ENCODE results near the gene SGCD.

The SGCD gene

GRCh38 chr5:156329171-156329611, 2.2 kb downstream of the SGCD start:
- no peak for DNase-seq
- H3K4me3 ChIP-seq (ENCODE audit: insufficient read depth, low read depth, low read length, poor library complexity, severe bottlenecking) = no peak overlapping the region
- no peak overlapping the region for H3K27ac ChIP-seq (ENCODE audit: insufficient read depth, low read length, poor library complexity, severe bottlenecking)
- no peaks in the 10 kb centered on the region for H3K36me3 ChIP-seq (ENCODE audit: control insufficient read depth, insufficient read depth, low read length)
- H3K4me1 ChIP-seq (ENCODE audit: control insufficient read depth, insufficient read depth, low read length, poor library complexity, severe bottlenecking) = no peaks in the 10 kb centered on the region
- no peaks in the 10 kb centered on the region for H3K9me3 ChIP-seq (ENCODE audit: control insufficient read depth, low read length)
- no peaks in the 10 kb centered on the region for H3K27me3 ChIP-seq (replicated peaks; ENCODE audit: control insufficient read depth, insufficient read depth, low read length, poor library complexity, severe bottlenecking)

- Histone ChIP-seq H3K27ac (ENCODE audit: insufficient read depth, low read length, poor library complexity, severe bottlenecking) (no peak overlapping the region), H3K4me3 (ENCODE audit: insufficient read depth, low read depth, low read length, poor library complexity, severe bottlenecking) (no peak overlapping the region), H3K36me3 (ENCODE audit: control insufficient read depth, insufficient read depth, low read length) (no peaks in the 10 kb centered on the region), H3K4me1 (ENCODE audit: control insufficient read depth, insufficient read depth, low read length, poor library complexity, severe bottlenecking) (no peaks in the 10 kb centered on the region), H3K27me3 (replicated peaks; ENCODE audit: control insufficient read depth, insufficient read depth, low read length, poor library complexity, severe bottlenecking) (no peaks in the 10 kb centered on the region), H3K9me3 (ENCODE audit: control insufficient read depth, low read length) (no peaks in the 10 kb centered on the region)
- DNase-seq = no peak
Measured at GRCh38 chr5:156330141-156330870, 3.3 kb downstream of the SGCD start.

GRCh38 chr5:156331181-156331580, 4.2 kb downstream of the SGCD start:
- no peak overlapping the region for H3K27ac ChIP-seq (ENCODE audit: insufficient read depth, low read length, poor library complexity, severe bottlenecking)
- no peaks in the 10 kb centered on the region for H3K36me3 ChIP-seq (ENCODE audit: control insufficient read depth, insufficient read depth, low read length)
- H3K27me3 ChIP-seq (replicated peaks; ENCODE audit: control insufficient read depth, insufficient read depth, low read length, poor library complexity, severe bottlenecking) = no peaks in the 10 kb centered on the region
- DNase-seq = no peak
- H3K9me3 ChIP-seq (ENCODE audit: control insufficient read depth, low read length) = no peaks in the 10 kb centered on the region
- H3K4me3 ChIP-seq (ENCODE audit: insufficient read depth, low read depth, low read length, poor library complexity, severe bottlenecking) = no peak overlapping the region
- H3K4me1 ChIP-seq (ENCODE audit: control insufficient read depth, insufficient read depth, low read length, poor library complexity, severe bottlenecking) = no peaks in the 10 kb centered on the region

- Histone ChIP-seq H3K9me3 (ENCODE audit: control insufficient read depth, low read length) (no peaks in the 10 kb centered on the region), H3K4me1 (ENCODE audit: control insufficient read depth, insufficient read depth, low read length, poor library complexity, severe bottlenecking) (no peaks in the 10 kb centered on the region), H3K4me3 (ENCODE audit: insufficient read depth, low read depth, low read length, poor library complexity, severe bottlenecking) (no peak overlapping the region), H3K27ac (ENCODE audit: insufficient read depth, low read length, poor library complexity, severe bottlenecking) (no peak overlapping the region), H3K36me3 (ENCODE audit: control insufficient read depth, insufficient read depth, low read length) (no peaks in the 10 kb centered on the region), H3K27me3 (replicated peaks; ENCODE audit: control insufficient read depth, insufficient read depth, low read length, poor library complexity, severe bottlenecking) (no peaks in the 10 kb centered on the region)
- no peak for DNase-seq
Measured at GRCh38 chr5:156331845-156332244, 4.9 kb downstream of the SGCD start.

- Histone ChIP-seq H3K27me3 (replicated peaks; ENCODE audit: control insufficient read depth, insufficient read depth, low read length, poor library complexity, severe bottlenecking) (no peaks in the 10 kb centered on the region), H3K4me3 (ENCODE audit: insufficient read depth, low read depth, low read length, poor library complexity, severe bottlenecking) (no peak overlapping the region), H3K9me3 (ENCODE audit: control insufficient read depth, low read length) (no peaks in the 10 kb centered on the region), H3K4me1 (ENCODE audit: control insufficient read depth, insufficient read depth, low read length, poor library complexity, severe bottlenecking) (no peaks in the 10 kb centered on the region), H3K27ac (ENCODE audit: insufficient read depth, low read length, poor library complexity, severe bottlenecking) (no peak overlapping the region), H3K36me3 (ENCODE audit: control insufficient read depth, insufficient read depth, low read length) (no peaks in the 10 kb centered on the region)
- no peak for DNase-seq
Measured at GRCh38 chr5:156332245-156332644, 5.3 kb downstream of the SGCD start.

GRCh38 chr5:156339139-156339841, 12.3 kb downstream of the SGCD start:
- H3K36me3 ChIP-seq (ENCODE audit: control insufficient read depth, insufficient read depth, low read length) = no peaks in the 10 kb centered on the region
- DNase-seq = no peak
- no peaks in the 10 kb centered on the region for H3K4me1 ChIP-seq (ENCODE audit: control insufficient read depth, insufficient read depth, low read length, poor library complexity, severe bottlenecking)

GRCh38 chr5:156340893-156341292, 13.9 kb downstream of the SGCD start:
- no peaks in the 10 kb centered on the region for H3K4me1 ChIP-seq (ENCODE audit: control insufficient read depth, insufficient read depth, low read length, poor library complexity, severe bottlenecking)
- H3K27ac ChIP-seq (ENCODE audit: insufficient read depth, low read length, poor library complexity, severe bottlenecking) = no peak overlapping the region
- no peak for DNase-seq
- no peaks in the 10 kb centered on the region for H3K36me3 ChIP-seq (ENCODE audit: control insufficient read depth, insufficient read depth, low read length)
- no peaks in the 10 kb centered on the region for H3K9me3 ChIP-seq (ENCODE audit: control insufficient read depth, low read length)
- H3K4me3 ChIP-seq (ENCODE audit: insufficient read depth, low read depth, low read length, poor library complexity, severe bottlenecking) = no peak overlapping the region
- no peaks in the 10 kb centered on the region for H3K27me3 ChIP-seq (replicated peaks; ENCODE audit: control insufficient read depth, insufficient read depth, low read length, poor library complexity, severe bottlenecking)

More at GRCh38 chr5:156339139-156339841, 12.3 kb downstream of the SGCD start:
- Histone ChIP-seq H3K27me3 (replicated peaks; ENCODE audit: control insufficient read depth, insufficient read depth, low read length, poor library complexity, severe bottlenecking) (no peaks in the 10 kb centered on the region), H3K4me3 (ENCODE audit: insufficient read depth, low read depth, low read length, poor library complexity, severe bottlenecking) (no peak overlapping the region), H3K27ac (ENCODE audit: insufficient read depth, low read length, poor library complexity, severe bottlenecking) (no peak overlapping the region), H3K9me3 (ENCODE audit: control insufficient read depth, low read length) (no peaks in the 10 kb centered on the region)

- no peak overlapping the region for H3K4me3 ChIP-seq (ENCODE audit: insufficient read depth, low read depth, low read length, poor library complexity, severe bottlenecking)
- H3K27me3 ChIP-seq (replicated peaks; ENCODE audit: control insufficient read depth, insufficient read depth, low read length, poor library complexity, severe bottlenecking) = no peaks in the 10 kb centered on the region
- DNase-seq = no peak
- H3K9me3 ChIP-seq (ENCODE audit: control insufficient read depth, low read length) = no peaks in the 10 kb centered on the region
- no peaks in the 10 kb centered on the region for H3K4me1 ChIP-seq (ENCODE audit: control insufficient read depth, insufficient read depth, low read length, poor library complexity, severe bottlenecking)
- no peak overlapping the region for H3K27ac ChIP-seq (ENCODE audit: insufficient read depth, low read length, poor library complexity, severe bottlenecking)
- no peaks in the 10 kb centered on the region for H3K36me3 ChIP-seq (ENCODE audit: control insufficient read depth, insufficient read depth, low read length)
Measured at GRCh38 chr5:156350256-156350655, 23.3 kb downstream of the SGCD start.

GRCh38 chr5:156351423-156351822, 24.5 kb downstream of the SGCD start:
- H3K36me3 ChIP-seq (ENCODE audit: control insufficient read depth, insufficient read depth, low read length) = no peaks in the 10 kb centered on the region
- no peaks in the 10 kb centered on the region for H3K27me3 ChIP-seq (replicated peaks; ENCODE audit: control insufficient read depth, insufficient read depth, low read length, poor library complexity, severe bottlenecking)
- H3K27ac ChIP-seq (ENCODE audit: insufficient read depth, low read length, poor library complexity, severe bottlenecking) = no peak overlapping the region
- no peaks in the 10 kb centered on the region for H3K4me1 ChIP-seq (ENCODE audit: control insufficient read depth, insufficient read depth, low read length, poor library complexity, severe bottlenecking)
- H3K9me3 ChIP-seq (ENCODE audit: control insufficient read depth, low read length) = no peaks in the 10 kb centered on the region
- H3K4me3 ChIP-seq (ENCODE audit: insufficient read depth, low read depth, low read length, poor library complexity, severe bottlenecking) = no peak overlapping the region
- DNase-seq = no peak

- H3K36me3 ChIP-seq (ENCODE audit: control insufficient read depth, insufficient read depth, low read length) = no peaks in the 10 kb centered on the region
- H3K9me3 ChIP-seq (ENCODE audit: control insufficient read depth, low read length) = no peaks in the 10 kb centered on the region
- DNase-seq = no peak
- no peaks in the 10 kb centered on the region for H3K4me1 ChIP-seq (ENCODE audit: control insufficient read depth, insufficient read depth, low read length, poor library complexity, severe bottlenecking)
- no peak overlapping the region for H3K4me3 ChIP-seq (ENCODE audit: insufficient read depth, low read depth, low read length, poor library complexity, severe bottlenecking)
- H3K27me3 ChIP-seq (replicated peaks; ENCODE audit: control insufficient read depth, insufficient read depth, low read length, poor library complexity, severe bottlenecking) = no peaks in the 10 kb centered on the region
- no peak overlapping the region for H3K27ac ChIP-seq (ENCODE audit: insufficient read depth, low read length, poor library complexity, severe bottlenecking)
Measured at GRCh38 chr5:156354571-156354970, 27.6 kb downstream of the SGCD start.
